Raji (cell line): ENCODE results near the gene TMEM184A.

Source experiments
- POLR2A ChIP-seq: IDR thresholded peaks from 2 replicates; pipeline ENCODE4 v1.6.1; 2011; ENCODE audit warnings: low read depth, low read length, control low read depth; ENCODE audit not compliant: insufficient read depth

The TMEM184A gene

GRCh38 chr7:1593904-1594421 is 38.0 kb upstream of the TMEM184A start:
- no peak for TF ChIP-seq POLR2A

- no peak for TF ChIP-seq POLR2A
Observed at GRCh38 chr7:1593091-1593866, 37.3 kb upstream of the TMEM184A start.

DNA sequence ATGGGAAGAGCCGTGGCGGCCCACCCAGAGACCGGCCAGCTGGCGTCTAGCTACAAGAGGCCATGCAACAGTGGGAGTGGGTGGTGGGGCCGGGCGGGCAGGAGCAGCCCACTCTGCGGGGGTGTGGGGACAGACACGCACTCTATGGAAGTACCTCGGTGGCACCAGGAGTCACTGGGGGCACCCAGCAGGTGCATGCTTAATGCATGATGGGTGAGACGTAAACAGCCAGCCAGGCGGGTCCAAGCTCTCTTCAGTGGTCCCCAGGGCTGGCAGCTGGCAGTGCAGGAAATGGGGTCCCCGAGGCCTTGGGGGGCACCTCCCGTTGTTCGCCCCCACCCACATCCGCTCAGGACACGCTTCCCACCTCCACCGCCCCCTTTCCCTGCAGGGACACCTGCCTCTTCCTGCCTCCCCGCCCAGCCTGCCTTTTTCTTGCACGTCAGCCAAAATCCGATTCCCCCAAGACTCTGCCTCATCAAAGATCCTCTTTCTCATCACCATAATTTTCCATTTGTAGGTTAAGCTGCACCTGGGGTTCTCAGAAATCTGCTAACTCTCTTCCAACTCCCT is 36.4 kb upstream of the TMEM184A start:
- no peak for TF ChIP-seq POLR2A

GRCh38 chr7:1591876-1592275 is 35.9 kb upstream of the TMEM184A start:
- TF ChIP-seq POLR2A, result no peak

DNA sequence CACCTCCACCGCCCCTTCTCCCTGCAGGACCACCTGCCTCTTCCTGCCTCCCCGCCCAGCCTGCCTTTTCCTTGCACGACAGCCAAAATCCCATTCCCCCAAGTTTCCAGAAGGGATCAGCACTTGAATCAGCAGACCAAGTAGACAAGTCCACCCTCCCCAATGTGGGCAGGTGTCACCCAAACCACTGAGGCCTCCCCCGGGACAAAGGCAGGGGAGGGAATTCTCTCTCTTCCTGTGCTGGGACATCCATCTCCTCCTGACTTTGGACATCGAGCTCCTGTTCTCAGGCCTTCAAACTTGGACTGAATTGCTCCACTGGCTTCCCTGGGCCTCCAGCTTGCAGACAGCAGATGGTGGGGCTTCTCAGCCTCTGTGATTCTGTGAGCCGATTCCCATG is 35.4 kb upstream of the TMEM184A start:
- no peak for TF ChIP-seq POLR2A

DNA sequence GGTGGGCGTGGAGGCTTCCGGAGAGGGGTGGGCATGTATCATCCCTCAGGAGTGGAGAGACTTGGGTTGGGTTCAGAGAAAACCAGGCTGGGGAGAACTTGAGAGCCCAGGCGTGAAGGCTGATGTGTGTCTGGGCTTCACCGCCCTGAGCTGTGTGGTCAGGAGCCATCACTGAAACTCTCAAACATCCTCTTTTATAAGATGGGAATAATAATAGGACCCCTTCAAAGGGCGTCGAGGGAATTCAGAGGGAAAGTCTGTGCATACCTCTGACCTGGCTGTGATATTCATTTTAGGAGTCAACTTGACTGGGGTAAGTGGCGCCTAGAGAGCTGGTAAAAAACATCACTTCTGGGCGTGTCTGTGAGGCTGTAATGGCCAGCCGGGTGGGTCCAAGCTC is 34.9 kb upstream of the TMEM184A start:
- no peak for TF ChIP-seq POLR2A

- TF ChIP-seq POLR2A, result no peak
Observed at GRCh38 chr7:1590476-1590875, 34.5 kb upstream of the TMEM184A start.

DNA sequence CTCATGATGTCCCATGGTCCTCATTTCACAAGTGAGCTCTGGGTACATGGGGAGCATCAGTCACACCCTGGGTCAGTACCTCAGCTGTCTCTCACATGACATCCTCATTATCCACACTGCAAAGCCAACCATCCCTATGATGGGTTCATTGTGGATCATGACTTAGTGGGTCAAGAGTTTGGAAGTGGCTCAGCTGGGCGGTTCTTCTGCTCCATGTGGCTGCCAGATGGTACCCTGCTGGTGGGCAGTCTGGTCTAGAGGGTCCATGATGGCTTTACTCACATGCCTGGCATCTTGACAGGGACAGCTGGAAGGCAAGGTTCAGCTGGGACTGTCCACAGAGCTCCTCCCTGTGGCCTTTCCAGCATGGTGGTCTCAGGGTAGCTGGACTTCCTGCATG is 33.0 kb upstream of the TMEM184A start:
- TF ChIP-seq POLR2A, result no peak

DNA sequence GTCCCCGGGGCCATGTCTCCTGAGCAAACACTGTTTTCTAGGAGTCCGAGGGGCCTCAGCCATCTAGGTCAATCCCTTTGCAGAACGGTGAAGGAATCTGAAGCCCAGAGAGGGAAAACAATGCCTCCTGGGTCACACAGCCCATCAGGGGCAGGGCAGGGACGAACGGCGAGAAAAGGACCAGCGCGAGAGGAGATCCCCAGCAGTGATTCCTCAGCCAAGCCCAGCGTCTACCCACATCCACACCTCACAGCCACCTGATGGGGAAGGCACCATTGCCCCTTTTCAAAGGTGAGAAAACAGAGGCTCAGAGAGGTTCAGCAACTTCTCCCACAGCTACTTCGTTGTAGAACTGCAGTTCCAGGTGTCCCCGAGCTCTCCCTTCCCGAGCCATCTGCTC is 31.7 kb upstream of the TMEM184A start:
- no peak for TF ChIP-seq POLR2A

DNA sequence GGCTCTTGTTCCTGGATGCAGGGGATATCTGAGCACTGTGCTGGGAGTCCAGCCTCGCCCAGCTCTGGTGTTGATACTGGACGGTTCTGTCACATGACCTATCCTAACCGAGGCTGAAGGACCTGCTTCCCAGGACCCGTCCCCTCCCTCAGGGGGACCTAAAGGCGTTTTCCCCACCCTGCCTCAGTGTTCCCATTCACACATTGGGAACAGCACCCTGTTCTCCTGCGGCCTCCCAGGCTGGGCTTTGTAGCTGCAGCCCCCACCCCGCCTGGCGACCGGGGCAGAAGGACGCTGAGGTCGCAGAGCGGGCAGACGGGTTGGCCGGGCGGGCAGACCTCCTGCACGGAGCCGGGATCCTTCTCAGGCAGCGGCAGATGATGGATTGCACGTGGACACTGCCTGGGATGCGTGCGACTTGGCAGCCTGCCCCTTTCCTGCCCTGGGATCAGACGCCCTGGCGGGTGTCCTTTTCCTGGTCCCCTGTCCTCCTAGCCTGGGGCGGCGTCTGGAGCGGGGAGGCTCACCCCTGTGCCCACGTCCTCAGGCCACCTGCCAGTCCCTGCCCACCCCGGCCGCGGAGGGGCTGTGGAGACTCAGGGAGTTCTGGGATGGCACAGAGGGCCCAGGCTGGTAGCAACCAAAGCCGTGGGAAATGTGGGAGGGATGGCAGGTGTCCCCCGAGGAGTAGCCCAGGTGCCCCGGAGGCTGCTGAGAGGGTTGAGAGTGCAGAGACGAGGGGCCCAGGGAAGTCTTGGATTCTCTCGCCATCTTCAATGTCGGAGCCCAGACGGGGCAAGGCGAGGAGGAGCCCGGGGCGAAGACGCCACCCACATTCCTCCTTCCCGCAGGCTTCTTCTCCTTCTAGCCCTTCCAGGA is 31.1 kb upstream of the TMEM184A start:
- TF ChIP-seq POLR2A, result no peak

- TF ChIP-seq POLR2A, result no peak
Observed at GRCh38 chr7:1586126-1586826, 30.3 kb upstream of the TMEM184A start.

- TF ChIP-seq POLR2A, result no peak
Observed at GRCh38 chr7:1585142-1585981, 29.4 kb upstream of the TMEM184A start.

DNA sequence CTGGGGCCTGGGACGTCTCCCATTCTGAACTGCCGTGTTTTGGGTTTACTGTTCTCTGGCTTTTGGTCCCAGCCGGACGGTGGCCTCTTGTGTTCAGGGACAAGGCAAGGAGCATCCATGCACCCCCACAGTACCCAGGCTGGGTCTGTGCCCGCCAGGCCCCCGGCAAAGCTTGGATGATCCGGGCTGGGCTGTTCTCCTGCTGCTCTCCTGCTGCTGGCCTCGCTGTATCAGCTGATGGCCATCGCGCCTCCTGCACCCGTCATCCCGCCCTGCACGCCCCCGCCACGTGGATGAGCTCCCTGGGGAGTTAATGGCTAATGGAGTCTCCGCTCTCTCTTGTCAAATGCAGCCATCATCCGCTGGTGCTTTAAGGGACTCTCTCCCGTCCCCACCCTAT is 28.7 kb upstream of the TMEM184A start:
- no peak for TF ChIP-seq POLR2A

GRCh38 chr7:1580422-1581030 is 24.5 kb upstream of the TMEM184A start:
- no peak for TF ChIP-seq POLR2A
